Measurements from ENCODE around the gene SMIM14. TPM values are rescaled to one million over a fixed set of nuclear protein-coding genes. Genes with fewer than 3 reads are reported as not detected.

The SMIM14 gene
- total and polyA plus RNA-seq, 9 of the 15 experiments (the other 6 are each of a cell fraction or from before 2014, with no cell fraction given) = 0.98 to 3.7 (median 2.2) TPM

DNA sequence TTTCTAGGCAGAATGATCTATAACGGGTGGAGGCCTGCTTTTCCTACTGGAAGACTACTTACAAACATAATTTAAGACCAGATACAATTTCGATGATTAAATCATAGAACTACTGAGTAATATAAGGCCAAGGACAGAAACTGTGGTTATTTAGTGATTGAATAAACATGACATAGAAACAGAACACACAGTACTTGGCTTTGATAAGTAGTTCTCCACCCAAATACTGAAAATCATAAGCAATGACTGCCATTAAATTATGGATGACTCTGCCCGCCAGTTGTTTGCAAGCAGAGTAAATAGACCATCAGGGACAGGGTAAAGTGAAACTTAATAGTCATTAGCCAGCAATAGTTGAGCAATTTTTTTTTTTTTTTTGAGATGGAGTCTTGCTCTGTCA lies 17.2 kb upstream of the SMIM14 start:
- Histone ChIP-seq H3K27ac (ENCODE audit: extremely low read depth, low read depth, low read length) (no peak overlapping the region), H4K20me1 (replicated peaks; ENCODE audit: control insufficient read depth, insufficient read depth, low read length) (no peaks in the 10 kb centered on the region), H3K36me3 (ENCODE audit: control insufficient read depth, insufficient read depth, low read length) (no peaks in the 10 kb centered on the region), H3K4me3 (no peak overlapping the region), H2AFZ (ENCODE audit: low read depth, low read length) (no peak overlapping the region), H3K9ac (ENCODE audit: insufficient read depth in 1 of 2, low read depth in 2 of 2, low read length in 2 of 2) (no peak overlapping the region), H3K27me3 (ENCODE audit: control insufficient read depth in 2 of 2, insufficient read depth in 2 of 2, low read length in 2 of 2) (no peaks in the 10 kb centered on the region), H3K79me2 (ENCODE audit: control insufficient read depth, insufficient read depth, low read length) (no peaks in the 10 kb centered on the region), H3K9me1 (ENCODE audit: control insufficient read depth, insufficient read depth, low read length) (no peaks in the 10 kb centered on the region), H3K4me2 (ENCODE audit: insufficient read depth, low read length) (no peak overlapping the region), H3K9me3 (replicated peaks; ENCODE audit: control insufficient read depth, insufficient read depth, low read depth, low read length) (no peaks in the 10 kb centered on the region), H3K4me1 (replicated peaks in 1 of 2; ENCODE audit: control insufficient read depth in 2 of 2, insufficient read depth in 2 of 2, low read length in 2 of 2) (no peaks in the 10 kb centered on the region; a peak in 1 of 5 replicates)
- intact Hi-C loops (cut with micrococcal nuclease) = no loop called here
- BruUV-seq (replicated peaks) = no TSS peak
- WGBS (ENCODE audit: insufficient coverage, low coverage, missing lambda C conversion rate) = 27% methylated on average over 3 of the region's 3 CpGs
- DNase-seq (ENCODE audit: extremely low read depth in 1 of 4, low spot score in 3 of 4) (no peak), FAIRE-seq (no peak), ATAC-seq (no peak)
- in situ Hi-C loops (cut with MboI) = no loop called here
- ChIA-PET POLR2A (interaction anchor here (1.6 kb wide), 1 partner anchor 17 kb away, joined by 5 read pairs; the partner anchor contains the start of gene SMIM14), CTCF (ENCODE audit: low intra/inter-chr PET ratio) (no interaction called here)
- TF ChIP-seq, protein P1, sequence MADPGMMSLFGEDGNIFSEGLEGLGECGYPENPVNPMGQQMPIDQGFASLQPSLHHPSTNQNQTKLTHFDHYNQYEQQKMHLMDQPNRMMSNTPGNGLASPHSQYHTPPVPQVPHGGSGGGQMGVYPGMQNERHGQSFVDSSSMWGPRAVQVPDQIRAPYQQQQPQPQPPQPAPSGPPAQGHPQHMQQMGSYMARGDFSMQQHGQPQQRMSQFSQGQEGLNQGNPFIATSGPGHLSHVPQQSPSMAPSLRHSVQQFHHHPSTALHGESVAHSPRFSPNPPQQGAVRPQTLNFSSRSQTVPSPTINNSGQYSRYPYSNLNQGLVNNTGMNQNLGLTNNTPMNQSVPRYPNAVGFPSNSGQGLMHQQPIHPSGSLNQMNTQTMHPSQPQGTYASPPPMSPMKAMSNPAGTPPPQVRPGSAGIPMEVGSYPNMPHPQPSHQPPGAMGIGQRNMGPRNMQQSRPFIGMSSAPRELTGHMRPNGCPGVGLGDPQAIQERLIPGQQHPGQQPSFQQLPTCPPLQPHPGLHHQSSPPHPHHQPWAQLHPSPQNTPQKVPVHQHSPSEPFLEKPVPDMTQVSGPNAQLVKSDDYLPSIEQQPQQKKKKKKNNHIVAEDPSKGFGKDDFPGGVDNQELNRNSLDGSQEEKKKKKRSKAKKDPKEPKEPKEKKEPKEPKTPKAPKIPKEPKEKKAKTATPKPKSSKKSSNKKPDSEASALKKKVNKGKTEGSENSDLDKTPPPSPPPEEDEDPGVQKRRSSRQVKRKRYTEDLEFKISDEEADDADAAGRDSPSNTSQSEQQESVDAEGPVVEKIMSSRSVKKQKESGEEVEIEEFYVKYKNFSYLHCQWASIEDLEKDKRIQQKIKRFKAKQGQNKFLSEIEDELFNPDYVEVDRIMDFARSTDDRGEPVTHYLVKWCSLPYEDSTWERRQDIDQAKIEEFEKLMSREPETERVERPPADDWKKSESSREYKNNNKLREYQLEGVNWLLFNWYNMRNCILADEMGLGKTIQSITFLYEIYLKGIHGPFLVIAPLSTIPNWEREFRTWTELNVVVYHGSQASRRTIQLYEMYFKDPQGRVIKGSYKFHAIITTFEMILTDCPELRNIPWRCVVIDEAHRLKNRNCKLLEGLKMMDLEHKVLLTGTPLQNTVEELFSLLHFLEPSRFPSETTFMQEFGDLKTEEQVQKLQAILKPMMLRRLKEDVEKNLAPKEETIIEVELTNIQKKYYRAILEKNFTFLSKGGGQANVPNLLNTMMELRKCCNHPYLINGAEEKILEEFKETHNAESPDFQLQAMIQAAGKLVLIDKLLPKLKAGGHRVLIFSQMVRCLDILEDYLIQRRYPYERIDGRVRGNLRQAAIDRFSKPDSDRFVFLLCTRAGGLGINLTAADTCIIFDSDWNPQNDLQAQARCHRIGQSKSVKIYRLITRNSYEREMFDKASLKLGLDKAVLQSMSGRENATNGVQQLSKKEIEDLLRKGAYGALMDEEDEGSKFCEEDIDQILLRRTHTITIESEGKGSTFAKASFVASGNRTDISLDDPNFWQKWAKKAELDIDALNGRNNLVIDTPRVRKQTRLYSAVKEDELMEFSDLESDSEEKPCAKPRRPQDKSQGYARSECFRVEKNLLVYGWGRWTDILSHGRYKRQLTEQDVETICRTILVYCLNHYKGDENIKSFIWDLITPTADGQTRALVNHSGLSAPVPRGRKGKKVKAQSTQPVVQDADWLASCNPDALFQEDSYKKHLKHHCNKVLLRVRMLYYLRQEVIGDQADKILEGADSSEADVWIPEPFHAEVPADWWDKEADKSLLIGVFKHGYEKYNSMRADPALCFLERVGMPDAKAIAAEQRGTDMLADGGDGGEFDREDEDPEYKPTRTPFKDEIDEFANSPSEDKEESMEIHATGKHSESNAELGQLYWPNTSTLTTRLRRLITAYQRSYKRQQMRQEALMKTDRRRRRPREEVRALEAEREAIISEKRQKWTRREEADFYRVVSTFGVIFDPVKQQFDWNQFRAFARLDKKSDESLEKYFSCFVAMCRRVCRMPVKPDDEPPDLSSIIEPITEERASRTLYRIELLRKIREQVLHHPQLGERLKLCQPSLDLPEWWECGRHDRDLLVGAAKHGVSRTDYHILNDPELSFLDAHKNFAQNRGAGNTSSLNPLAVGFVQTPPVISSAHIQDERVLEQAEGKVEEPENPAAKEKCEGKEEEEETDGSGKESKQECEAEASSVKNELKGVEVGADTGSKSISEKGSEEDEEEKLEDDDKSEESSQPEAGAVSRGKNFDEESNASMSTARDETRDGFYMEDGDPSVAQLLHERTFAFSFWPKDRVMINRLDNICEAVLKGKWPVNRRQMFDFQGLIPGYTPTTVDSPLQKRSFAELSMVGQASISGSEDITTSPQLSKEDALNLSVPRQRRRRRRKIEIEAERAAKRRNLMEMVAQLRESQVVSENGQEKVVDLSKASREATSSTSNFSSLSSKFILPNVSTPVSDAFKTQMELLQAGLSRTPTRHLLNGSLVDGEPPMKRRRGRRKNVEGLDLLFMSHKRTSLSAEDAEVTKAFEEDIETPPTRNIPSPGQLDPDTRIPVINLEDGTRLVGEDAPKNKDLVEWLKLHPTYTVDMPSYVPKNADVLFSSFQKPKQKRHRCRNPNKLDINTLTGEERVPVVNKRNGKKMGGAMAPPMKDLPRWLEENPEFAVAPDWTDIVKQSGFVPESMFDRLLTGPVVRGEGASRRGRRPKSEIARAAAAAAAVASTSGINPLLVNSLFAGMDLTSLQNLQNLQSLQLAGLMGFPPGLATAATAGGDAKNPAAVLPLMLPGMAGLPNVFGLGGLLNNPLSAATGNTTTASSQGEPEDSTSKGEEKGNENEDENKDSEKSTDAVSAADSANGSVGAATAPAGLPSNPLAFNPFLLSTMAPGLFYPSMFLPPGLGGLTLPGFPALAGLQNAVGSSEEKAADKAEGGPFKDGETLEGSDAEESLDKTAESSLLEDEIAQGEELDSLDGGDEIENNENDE (IDR thresholded peaks at IDR 0.05; ENCODE audit: low read depth, low read length) = no peak
- no peak for TF ChIP-seq ZBED1 (IDR thresholded peaks at IDR 0.05)
- TF ChIP-seq, protein P2, sequence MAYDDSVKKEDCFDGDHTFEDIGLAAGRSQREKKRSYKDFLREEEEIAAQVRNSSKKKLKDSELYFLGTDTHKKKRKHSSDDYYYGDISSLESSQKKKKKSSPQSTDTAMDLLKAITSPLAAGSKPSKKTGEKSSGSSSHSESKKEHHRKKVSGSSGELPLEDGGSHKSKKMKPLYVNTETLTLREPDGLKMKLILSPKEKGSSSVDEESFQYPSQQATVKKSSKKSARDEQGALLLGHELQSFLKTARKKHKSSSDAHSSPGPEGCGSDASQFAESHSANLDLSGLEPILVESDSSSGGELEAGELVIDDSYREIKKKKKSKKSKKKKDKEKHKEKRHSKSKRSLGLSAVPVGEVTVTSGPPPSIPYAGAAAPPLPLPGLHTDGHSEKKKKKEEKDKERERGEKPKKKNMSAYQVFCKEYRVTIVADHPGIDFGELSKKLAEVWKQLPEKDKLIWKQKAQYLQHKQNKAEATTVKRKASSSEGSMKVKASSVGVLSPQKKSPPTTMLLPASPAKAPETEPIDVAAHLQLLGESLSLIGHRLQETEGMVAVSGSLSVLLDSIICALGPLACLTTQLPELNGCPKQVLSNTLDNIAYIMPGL (CRISPR knock-in tag; IDR thresholded peaks at IDR 0.05) = no peak
- TF ChIP-seq CBX8 (IDR thresholded peaks at IDR 0.05; ENCODE audit: borderline replicate concordance, extremely low read depth, low read depth, low read length, poor library complexity, severe bottlenecking) = no peak
- TF ChIP-seq ZNF717 (CRISPR knock-in tag; IDR thresholded peaks at IDR 0.05) = no peak
- TF ChIP-seq CBFA2T3 (IDR thresholded peaks at IDR 0.05) = no peak
- TF ChIP-seq, protein P3, sequence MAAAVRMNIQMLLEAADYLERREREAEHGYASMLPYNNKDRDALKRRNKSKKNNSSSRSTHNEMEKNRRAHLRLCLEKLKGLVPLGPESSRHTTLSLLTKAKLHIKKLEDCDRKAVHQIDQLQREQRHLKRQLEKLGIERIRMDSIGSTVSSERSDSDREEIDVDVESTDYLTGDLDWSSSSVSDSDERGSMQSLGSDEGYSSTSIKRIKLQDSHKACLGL (CRISPR knock-in tag; IDR thresholded peaks at IDR 0.05; ENCODE audit: borderline replicate concordance, poor library complexity, severe bottlenecking) = no peak
- TF ChIP-seq, protein P4, sequence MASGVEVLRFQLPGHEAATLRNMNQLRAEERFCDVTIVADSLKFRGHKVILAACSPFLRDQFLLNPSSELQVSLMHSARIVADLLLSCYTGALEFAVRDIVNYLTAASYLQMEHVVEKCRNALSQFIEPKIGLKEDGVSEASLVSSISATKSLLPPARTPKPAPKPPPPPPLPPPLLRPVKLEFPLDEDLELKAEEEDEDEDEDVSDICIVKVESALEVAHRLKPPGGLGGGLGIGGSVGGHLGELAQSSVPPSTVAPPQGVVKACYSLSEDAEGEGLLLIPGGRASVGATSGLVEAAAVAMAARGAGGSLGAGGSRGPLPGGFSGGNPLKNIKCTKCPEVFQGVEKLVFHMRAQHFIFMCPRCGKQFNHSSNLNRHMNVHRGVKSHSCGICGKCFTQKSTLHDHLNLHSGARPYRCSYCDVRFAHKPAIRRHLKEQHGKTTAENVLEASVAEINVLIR (CRISPR knock-in tag; IDR thresholded peaks at IDR 0.05) = no peak

Measured in K562 (cell line).